Mesendoderm (in vitro differentiated cells): ENCODE results near the gene CYP17A1. TPM values are rescaled to one million over a fixed set of nuclear protein-coding genes. Genes with fewer than 3 reads are reported as not detected.

Source experiments
- DNase-seq: peaks from one replicate; pipeline ENCODE4 v3.0.0; 2013
- H2AK5ac ChIP-seq: 2 replicates; pipeline ENCODE4 v1.6.1; 2013; ENCODE audit warnings: low read length, inconsistent platforms
- H2BK120ac ChIP-seq: 2 replicates; pipeline ENCODE4 v1.6.1; 2013; ENCODE audit warnings: low read depth, mild to moderate bottlenecking, low read length, moderate library complexity, mixed read lengths
- H2BK15ac ChIP-seq: replicated peaks from 2 replicates; pipeline ENCODE4 v1.6.1; 2013; ENCODE audit warnings: low read depth, mild to moderate bottlenecking, moderate library complexity
- H2BK5ac ChIP-seq: 2 replicates; pipeline ENCODE4 v1.6.1; 2013; ENCODE audit warnings: low read length, inconsistent platforms
- H3K18ac ChIP-seq: 2 replicates; pipeline ENCODE4 v1.6.1; 2013; ENCODE audit warnings: mild to moderate bottlenecking, low read length, mixed read lengths
- H3K23ac ChIP-seq: one replicate; pipeline ENCODE4 v1.6.1; 2013; ENCODE audit warnings: low read length
- H3K27ac ChIP-seq: 2 replicates; pipeline ENCODE4 v1.5.1; 2013; ENCODE audit warnings: low read depth, mild to moderate bottlenecking, inconsistent platforms, low read length, moderate library complexity
- H3K27me3 ChIP-seq: 2 replicates; pipeline ENCODE4 v1.6.1; 2013; ENCODE audit warnings: low read length, control low read depth, mild to moderate bottlenecking, inconsistent platforms; ENCODE audit not compliant: insufficient read depth, poor library complexity
- H3K36me3 ChIP-seq: 2 replicates; pipeline ENCODE4 v1.6.1; 2013; ENCODE audit warnings: low read length, inconsistent platforms; ENCODE audit not compliant: control insufficient read depth, insufficient read depth
- H3K4ac ChIP-seq: one replicate; pipeline ENCODE4 v1.6.1; 2013; ENCODE audit warnings: low read depth, mild to moderate bottlenecking, low read length, moderate library complexity
- H3K4me1 ChIP-seq: 2 replicates; pipeline ENCODE4 v1.6.1; 2013; ENCODE audit warnings: low read depth, low read length, inconsistent platforms; ENCODE audit not compliant: control insufficient read depth
- H3K4me2 ChIP-seq: 2 replicates; pipeline ENCODE4 v1.6.1; 2013; ENCODE audit warnings: low read length
- H3K4me3 ChIP-seq: 2 replicates; pipeline ENCODE4 v1.5.1; 2013; ENCODE audit warnings: mild to moderate bottlenecking, low read length
- H3K56ac ChIP-seq: one replicate; pipeline ENCODE4 v1.6.1; 2013; ENCODE audit warnings: low read length
- H3K79me1 ChIP-seq: 2 replicates; pipeline ENCODE4 v1.6.1; 2013; ENCODE audit warnings: low read length, inconsistent platforms
- H3K79me2 ChIP-seq: 2 replicates; pipeline ENCODE4 v1.6.1; 2013; ENCODE audit warnings: mild to moderate bottlenecking, low read length; ENCODE audit not compliant: control insufficient read depth, insufficient read depth
- H3K9ac ChIP-seq: 2 replicates; pipeline ENCODE4 v1.6.1; 2013; ENCODE audit warnings: low read length, inconsistent platforms
- H4K5ac ChIP-seq: one replicate; pipeline ENCODE4 v1.6.1; 2013; ENCODE audit warnings: low read length
- H4K8ac ChIP-seq: one replicate; pipeline ENCODE4 v1.6.1; 2013; ENCODE audit warnings: low read depth, mild to moderate bottlenecking, control low read depth, low read length, moderate library complexity
- WGBS: extraction: QIAGEN DNeasy Blood & Tissue Kit; methylation state at CpG from one replicate; pipeline ENCODE4 v1.1.7; 2013; ENCODE audit warnings: low lambda C conversion rate, missing lambda C conversion rate; ENCODE audit not compliant: insufficient coverage; ENCODE audit errors: extremely low coverage; 5-methylcytosine and 5-hydroxymethylcytosine counted together
- polyA plus RNA-seq, 2 experiments: library from polyadenylated mRNA; stranded (reverse); fragments of 200-250 nt; gene quantifications; one replicate each; pipeline ENCODE4 v1.2.3, GENCODE V29; 2013

Gene CYP17A1
- not detected for polyA plus RNA-seq (2013, experiment 1 of 2)
- polyA plus RNA-seq (2013, experiment 2 of 2): not detected

DNA sequence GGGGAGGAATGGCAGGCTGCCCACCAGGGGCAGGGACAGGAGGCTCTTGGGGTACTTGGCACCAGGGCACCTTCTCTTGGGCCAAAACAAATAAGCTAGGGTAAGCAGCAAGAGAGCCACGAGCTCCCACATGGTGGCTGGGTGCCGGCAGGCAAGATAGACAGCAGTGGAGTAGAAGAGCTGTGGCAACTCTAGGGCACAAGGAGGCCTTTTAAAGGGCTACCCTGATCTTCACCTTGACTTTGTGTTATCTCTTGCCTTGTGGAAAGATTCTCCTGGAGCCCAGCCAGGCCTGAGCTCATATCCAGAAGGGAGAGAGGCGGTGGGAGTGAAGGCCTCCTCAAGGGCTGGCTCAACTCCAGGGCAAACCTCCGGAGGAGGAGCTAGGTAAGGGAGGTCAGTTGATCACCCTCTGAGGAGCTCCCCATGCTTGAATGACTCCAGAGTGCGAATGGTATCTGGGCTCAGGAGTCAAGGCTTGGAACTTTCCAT is at the start of gene CYP17A1:
TSS of gene CYP17A1 (minus strand) at position 184 of the 492 bp plus-strand sequence. CDS start at position 132, 52 bp downstream.
- no peak within 1 kb of the TSS for H3K18ac ChIP-seq
- no peak within 1 kb of the TSS for H2AK5ac ChIP-seq
- no peaks in the 10 kb centered on the region for H3K79me1 ChIP-seq
- no peak within 1 kb of the TSS for H3K27ac ChIP-seq
- no peak within 1 kb of the TSS for H3K4ac ChIP-seq
- H3K56ac ChIP-seq: no peak within 1 kb of the TSS
- H3K36me3 ChIP-seq: no peaks in the 10 kb centered on the region
- DNase-seq: no peak
- H2BK15ac ChIP-seq: no peak within 1 kb of the TSS
- H3K9ac ChIP-seq: no peak within 1 kb of the TSS
- H3K4me2 ChIP-seq: no peak within 1 kb of the TSS
- H3K23ac ChIP-seq: no peak within 1 kb of the TSS
- H4K8ac ChIP-seq: no peak within 1 kb of the TSS
- H3K79me2 ChIP-seq: no peaks in the 10 kb centered on the region
- H3K4me3 ChIP-seq: no peak within 1 kb of the TSS
- no CpG with 5 or more reads among the region's 5 CpGs for WGBS
- no peaks in the 10 kb centered on the region for H3K27me3 ChIP-seq
- no peak within 1 kb of the TSS for H4K5ac ChIP-seq
- H2BK5ac ChIP-seq: no peak within 1 kb of the TSS
- H2BK120ac ChIP-seq: no peak within 1 kb of the TSS
- H3K4me1 ChIP-seq: no peaks in the 10 kb centered on the region

- Histone ChIP-seq H3K56ac (no peak overlapping the region), H3K9ac (no peak overlapping the region), H3K23ac (no peak overlapping the region), H3K27me3 (no peaks in the 10 kb centered on the region), H4K5ac (no peak overlapping the region), H3K4ac (no peak overlapping the region), H3K4me1 (no peaks in the 10 kb centered on the region), H3K36me3 (no peaks in the 10 kb centered on the region), H3K79me1 (no peaks in the 10 kb centered on the region), H3K4me3 (no peak overlapping the region), H3K27ac (no peak overlapping the region), H2BK15ac (no peak overlapping the region), H3K4me2 (no peak overlapping the region), H3K18ac (no peak overlapping the region), H4K8ac (no peak overlapping the region), H2BK120ac (no peak overlapping the region), H3K79me2 (no peaks in the 10 kb centered on the region), H2BK5ac (no peak overlapping the region), H2AK5ac (no peak overlapping the region)
- no CpG with 5 or more reads among the region's 2 CpGs for WGBS
- DNase-seq: no peak
Observed at GRCh38 chr10:102880256-102880655, 43.0 kb upstream of the CYP17A1 start.

DNA sequence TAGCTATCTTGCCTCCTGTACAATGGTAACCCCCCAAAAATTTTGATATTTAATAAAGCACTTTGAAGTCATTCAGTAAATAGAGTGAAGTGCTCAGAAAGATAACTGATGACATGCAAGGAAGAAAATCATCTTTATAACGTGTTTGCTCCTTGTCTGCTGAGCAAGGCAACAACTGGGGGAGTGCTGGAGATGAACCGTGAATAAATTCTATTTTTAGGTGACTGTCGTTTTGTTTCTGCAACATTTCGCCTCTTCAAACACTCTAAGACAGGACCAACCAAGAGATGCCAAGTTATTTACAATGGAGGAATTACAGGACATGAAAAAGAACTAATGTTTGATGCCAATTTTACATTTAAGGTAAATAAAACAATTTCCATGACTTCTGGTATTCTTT is 41.4 kb upstream of the CYP17A1 start:
- Histone ChIP-seq H3K56ac (no peak overlapping the region), H3K4me2 (no peak overlapping the region), H3K23ac (no peak overlapping the region), H2BK120ac (no peak overlapping the region), H3K79me2 (no peaks in the 10 kb centered on the region), H3K36me3 (no peaks in the 10 kb centered on the region), H3K27ac (no peak overlapping the region), H3K18ac (no peak overlapping the region), H2BK15ac (no peak overlapping the region), H3K4ac (no peak overlapping the region), H3K9ac (no peak overlapping the region), H4K5ac (no peak overlapping the region), H2AK5ac (no peak overlapping the region), H3K4me1 (no peaks in the 10 kb centered on the region), H3K27me3 (no peaks in the 10 kb centered on the region), H4K8ac (no peak overlapping the region), H3K4me3 (no peak overlapping the region), H3K79me1 (no peaks in the 10 kb centered on the region), H2BK5ac (no peak overlapping the region)
- DNase-seq: no peak
- WGBS: no CpG with 5 or more reads among the region's 4 CpGs

- Histone ChIP-seq H3K27ac (no peak overlapping the region), H3K79me2 (no peaks in the 10 kb centered on the region), H3K4ac (no peak overlapping the region), H3K4me1 (no peaks in the 10 kb centered on the region), H4K8ac (no peak overlapping the region), H3K27me3 (no peaks in the 10 kb centered on the region), H3K56ac (no peak overlapping the region), H2BK15ac (no peak overlapping the region), H3K23ac (no peak overlapping the region), H3K79me1 (no peaks in the 10 kb centered on the region), H2BK120ac (no peak overlapping the region), H3K18ac (no peak overlapping the region), H2BK5ac (no peak overlapping the region), H3K4me3 (no peak overlapping the region), H3K4me2 (no peak overlapping the region), H3K36me3 (no peaks in the 10 kb centered on the region), H4K5ac (no peak overlapping the region), H2AK5ac (no peak overlapping the region), H3K9ac (no peak overlapping the region)
- WGBS: no CpG with 5 or more reads among the region's 2 CpGs
- no peak for DNase-seq
Observed at GRCh38 chr10:102876747-102877153, 39.5 kb upstream of the CYP17A1 start.

GRCh38 chr10:102872163-102872562 is 35.0 kb upstream of the CYP17A1 start:
- Histone ChIP-seq H2BK5ac (no peak overlapping the region), H2BK120ac (no peak overlapping the region), H3K23ac (no peak overlapping the region), H3K56ac (no peak overlapping the region), H2BK15ac (no peak overlapping the region), H3K27ac (no peak overlapping the region), H3K27me3 (no peaks in the 10 kb centered on the region), H3K4me1 (no peaks in the 10 kb centered on the region), H3K4ac (no peak overlapping the region), H3K9ac (no peak overlapping the region), H3K79me2 (no peaks in the 10 kb centered on the region), H4K8ac (no peak overlapping the region), H3K18ac (no peak overlapping the region), H3K4me3 (no peak overlapping the region), H4K5ac (no peak overlapping the region), H3K79me1 (no peaks in the 10 kb centered on the region), H3K36me3 (no peaks in the 10 kb centered on the region), H2AK5ac (no peak overlapping the region), H3K4me2 (no peak overlapping the region)
- 100% methylated on average over 1 of the region's 4 CpGs for WGBS
- no peak for DNase-seq

GRCh38 chr10:102870221-102870620 is 33.0 kb upstream of the CYP17A1 start:
- Histone ChIP-seq H3K79me2 (no peaks in the 10 kb centered on the region), H2BK5ac (no peak overlapping the region), H3K4me2 (peak overlapping the region; percentile 19), H2BK15ac (no peak overlapping the region), H2AK5ac (no peak overlapping the region), H4K8ac (no peak overlapping the region), H2BK120ac (no peak overlapping the region), H3K4me1 (no peaks in the 10 kb centered on the region), H3K9ac (peak overlapping the region; percentile 56), H3K18ac (no peak overlapping the region), H3K27ac (no peak overlapping the region), H3K4me3 (no peak overlapping the region), H3K4ac (no peak overlapping the region), H3K23ac (no peak overlapping the region), H3K79me1 (no peaks in the 10 kb centered on the region), H3K36me3 (no peaks in the 10 kb centered on the region), H4K5ac (no peak overlapping the region), H3K56ac (peak overlapping the region; percentile 83), H3K27me3 (no peaks in the 10 kb centered on the region)
- no peak for DNase-seq
- WGBS: no CpG with 5 or more reads among the region's 10 CpGs
